HCT116 (cell line): ENCODE measurements around the gene DIP2C. TPM values are rescaled to one million over a fixed set of nuclear protein-coding genes. Genes with fewer than 3 reads are reported as not detected.

ENCODE experiments used
- ATAC-seq: fragments of 200-7000 bp; cut with Tn5 transposase; 2 replicates; pipeline ENCODE4 v1.9.1; 2020; ENCODE audit warnings: mild to moderate bottlenecking, moderate library complexity
- BruUV-seq: library from RNA; stranded (reverse); fragments of 400-500 nt; replicated peaks from 2 replicates; lab custom pipeline; 2021; lab: Mats Ljungman, UMichigan
- CTCF ChIA-PET: fragments of 300-600 bp; sonication (Branson Sonifier 250); formaldehyde crosslinking; loops from one replicate; lab custom pipeline; 2021; ENCODE audit warnings: antibody characterized with exemption; lab: Charles Lee
- POLR2A ChIA-PET: fragments of 300-600, 350-600 bp; sonication (Branson Sonifier 250); formaldehyde crosslinking; loops from one replicate; lab custom pipeline; 2021; ENCODE audit warnings: antibody characterized with exemption; lab: Charles Lee
- RAD21 ChIA-PET, 2 experiments: fragments of 300-600 bp; sonication (Branson Sonifier 250); formaldehyde crosslinking; loops; one replicate each; lab custom pipeline; 2023; ENCODE audit warnings: low total read pairs in 2 of 2; ENCODE audit not compliant: uncharacterized antibody in 2 of 2, unreplicated experiment in 2 of 2, low non-redundant PET in 1 of 2; lab: Charles Lee
- DNase-seq: peaks from one replicate; pipeline ENCODE4 v3.0.0-alpha.2; 2010; ENCODE audit warnings: low read depth, low spot score
- H2AFZ ChIP-seq: fragments of 200-600 bp; shearing (Covaris generic), sonication (generic); 2 replicates; pipeline ENCODE4 v1.6.1; 2017; ENCODE audit warnings: low read depth, mixed run types, mixed read lengths, antibody characterized with exemption, low read length; ENCODE audit not compliant: poor library complexity, severe bottlenecking
- H3K27ac ChIP-seq: 2 replicates; pipeline ENCODE4 v1.5.1; 2012; ENCODE audit warnings: low read depth, low read length
- H3K27me3 ChIP-seq: fragments of 200-600 bp; sonication (generic); 2 replicates; pipeline ENCODE4 v1.6.1; 2016; ENCODE audit warnings: mixed run types, low read length, mixed read lengths; ENCODE audit not compliant: insufficient read depth
- H3K36me3 ChIP-seq, 2 experiments: fragments of 200-500 bp in 1 of 2; fragments of 200-600 bp in 1 of 2; sonication (Bioruptor generic) in 1 of 2; sonication (generic) in 1 of 2; 2 replicates each; pipeline versions ENCODE4 v1.5.1 to v1.6.1; 2014 to 2016; ENCODE audit warnings: low read length in 2 of 2, inconsistent platforms in 1 of 2, mixed read lengths in 1 of 2, mixed run types in 1 of 2; ENCODE audit not compliant: insufficient read depth in 2 of 2, control insufficient read depth in 1 of 2
- H3K4me1 ChIP-seq, 2 experiments: fragments of 200-600 bp in 1 of 2; sonication (generic) in 1 of 2; 2 replicates each; pipeline versions ENCODE4 v1.5.1 to v1.6.1; 2012 to 2017; ENCODE audit warnings: low read length in 2 of 2, inconsistent platforms in 1 of 2, mild to moderate bottlenecking in 1 of 2, mixed read lengths in 1 of 2, mixed run types in 1 of 2, moderate library complexity in 1 of 2; ENCODE audit not compliant: insufficient read depth in 2 of 2, control insufficient read depth in 1 of 2
- H3K4me2 ChIP-seq: fragments of 200-600 bp; sonication (generic); 2 replicates; pipeline ENCODE4 v1.6.1; 2017; ENCODE audit warnings: mixed run types, low read length, mixed read lengths
- H3K4me3 ChIP-seq, 2 experiments: fragments of 200-600 bp in 1 of 2; sonication (generic) in 1 of 2; replicated peaks in 1 of 2; 2 replicates each; pipeline ENCODE4 v1.5.1; 2011 to 2016; ENCODE audit warnings: low read length in 2 of 2, control low read depth in 1 of 2, low read depth in 1 of 2, mild to moderate bottlenecking in 1 of 2, mixed read lengths in 1 of 2, mixed run types in 1 of 2
- H3K79me2 ChIP-seq: fragments of 200-600 bp; sonication (generic); 2 replicates; pipeline ENCODE4 v1.6.1; 2017; ENCODE audit warnings: mild to moderate bottlenecking, mixed run types, low read length, moderate library complexity, mixed read lengths; ENCODE audit not compliant: insufficient read depth
- H3K9ac ChIP-seq: fragments of 200-600 bp; sonication (generic); 2 replicates; pipeline ENCODE4 v1.6.1; 2016; ENCODE audit warnings: low read length, mixed read lengths
- H3K9me2 ChIP-seq: fragments of 200-600 bp; sonication (generic), shearing (Covaris generic); 2 replicates; pipeline ENCODE4 v1.6.1; 2017; ENCODE audit warnings: mixed run types, mild to moderate bottlenecking, moderate library complexity; ENCODE audit not compliant: insufficient read depth
- H3K9me3 ChIP-seq, 2 experiments: fragments of 200-500 bp in 1 of 2; fragments of 200-600 bp in 1 of 2; sonication (Bioruptor generic) in 1 of 2; sonication (generic) in 1 of 2; 2 replicates each; pipeline ENCODE4 v1.6.1; 2014 to 2017; ENCODE audit warnings: low read length in 2 of 2, mixed read lengths in 2 of 2, inconsistent platforms in 1 of 2, low read depth in 1 of 2, mild to moderate bottlenecking in 1 of 2, mixed run types in 1 of 2, moderate library complexity in 1 of 2; ENCODE audit not compliant: control insufficient read depth in 1 of 2, insufficient read depth in 1 of 2
- H4K20me1 ChIP-seq: fragments of 200-600 bp; sonication (generic), shearing (Covaris generic); 2 replicates; pipeline ENCODE4 v1.6.1; 2017; ENCODE audit warnings: mixed run types, mild to moderate bottlenecking, moderate library complexity; ENCODE audit not compliant: insufficient read depth
- CBX3 ChIP-seq: IDR thresholded peaks from 2 replicates; pipeline ENCODE4 v1.6.1; 2012; ENCODE audit warnings: low read depth
- CEBPB ChIP-seq: IDR thresholded peaks from 2 replicates; pipeline ENCODE4 v1.6.1; 2012; ENCODE audit warnings: low read depth
- CTCF ChIP-seq, 3 experiments: fragments of 200-600 bp in 1 of 3; sonication (generic) in 1 of 3; IDR thresholded peaks in 2 of 3; conservative IDR thresholded peaks in 1 of 3; 2 replicates each; pipeline ENCODE4 v1.5.1; 2012 to 2017; ENCODE audit warnings: low read depth in 2 of 3, low read length in 2 of 3, antibody characterized with exemption in 1 of 3, borderline replicate concordance in 1 of 3, control low read depth in 1 of 3, mild to moderate bottlenecking in 1 of 3, mixed read lengths in 1 of 3, mixed run types in 1 of 3, moderate library complexity in 1 of 3; ENCODE audit not compliant: insufficient read depth in 1 of 3
- EGR1 ChIP-seq: IDR thresholded peaks from 2 replicates; pipeline ENCODE4 v1.6.1; 2012; ENCODE audit warnings: low read depth
- ELF1 ChIP-seq: IDR thresholded peaks from 2 replicates; pipeline ENCODE4 v1.6.1; 2012; ENCODE audit warnings: low read depth, borderline replicate concordance
- EZH2 ChIP-seq: fragments of 200-600 bp; sonication (generic); IDR thresholded peaks from 2 replicates; pipeline ENCODE4 v1.6.1; 2017; ENCODE audit warnings: antibody characterized with exemption, mixed run types
- FOSL1 ChIP-seq: IDR thresholded peaks from 2 replicates; pipeline ENCODE4 v1.6.1; 2012; ENCODE audit warnings: low read depth
- JUND ChIP-seq: IDR thresholded peaks from 2 replicates; pipeline ENCODE4 v1.6.1; 2012
- POLR2A ChIP-seq: IDR thresholded peaks from 2 replicates; pipeline ENCODE4 v1.7.0; 2011; ENCODE audit warnings: borderline replicate concordance; ENCODE audit not compliant: insufficient read depth, insufficient read length; ENCODE audit errors: extremely low read depth
- POLR2AphosphoS5 ChIP-seq: IDR thresholded peaks from 2 replicates; pipeline ENCODE4 v1.6.1; 2011; ENCODE audit warnings: mild to moderate bottlenecking, low read depth, low read length, moderate library complexity
- RAD21 ChIP-seq: IDR thresholded peaks from 2 replicates; pipeline ENCODE4 v1.6.1; 2012; ENCODE audit warnings: low read depth, mild to moderate bottlenecking
- SP1 ChIP-seq: IDR thresholded peaks from 2 replicates; pipeline ENCODE4 v1.6.1; 2012; ENCODE audit warnings: low read depth
- SRF ChIP-seq: IDR thresholded peaks from 2 replicates; pipeline ENCODE4 v1.6.1; 2012; ENCODE audit warnings: low read depth
- YY1 ChIP-seq: IDR thresholded peaks from 2 replicates; pipeline ENCODE4 v1.6.1; 2011; ENCODE audit warnings: low read length, low read depth, moderate library complexity, mild to moderate bottlenecking; ENCODE audit not compliant: insufficient replicate concordance; ENCODE audit errors: extremely low read depth
- ZBTB33 ChIP-seq: IDR thresholded peaks from 2 replicates; pipeline ENCODE4 v1.6.1; 2011; ENCODE audit warnings: mild to moderate bottlenecking, low read length, moderate library complexity; ENCODE audit not compliant: insufficient replicate concordance; ENCODE audit errors: extremely low read depth
- ZFX ChIP-seq: fragments of 450-650 bp; IDR thresholded peaks from 2 replicates; pipeline ENCODE4 v1.6.1; 2017
- intact Hi-C: fragments of 100-400 bp; cut with micrococcal nuclease; formaldehyde crosslinking; loops from 2 replicates; pipeline ENCODE4 v1.10.0; 2022
- total RNA-seq: library from RNA; stranded (reverse); gene quantifications from one replicate; pipeline ENCODE4 v1.2.1, GENCODE V29; 2021; ENCODE audit not compliant: unreplicated experiment
- TF ChIP-seq, protein P1 (sequence below): IDR thresholded peaks from 2 replicates; pipeline ENCODE4 v1.6.1; 2012

The DIP2C gene
- total RNA-seq, 1 experiment from 2014 or later = 15.4 TPM

DNA sequence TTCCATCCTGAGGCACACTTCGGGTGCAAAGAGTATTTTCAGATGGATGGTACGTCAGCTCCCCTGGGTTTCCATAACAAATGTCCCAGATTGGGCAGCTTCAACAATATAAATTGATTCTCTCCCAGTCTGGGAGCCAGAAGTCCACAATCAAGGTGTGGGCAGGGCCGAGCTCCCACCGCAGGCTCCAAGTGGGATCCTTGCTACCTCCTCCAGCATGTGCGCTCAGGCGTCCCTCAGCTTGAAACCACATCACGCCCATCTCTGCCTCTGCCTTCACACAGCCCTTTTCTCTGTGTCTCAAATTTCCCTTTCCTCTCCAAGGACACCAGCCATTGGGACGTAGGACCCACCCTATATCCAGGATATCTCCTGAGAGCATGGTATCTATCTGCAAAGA is 153.5 kb downstream of the DIP2C start:
- no peak overlapping the region for H3K4me2 ChIP-seq
- ChIA-PET POLR2A (no interaction called here), RAD21 (no interaction called here), CTCF (no interaction called here)
- ATAC-seq (no peak), DNase-seq (no peak)
- intact Hi-C loops = no loop called here
- H3K9me3 ChIP-seq = no peaks in the 10 kb centered on the region
- no peak overlapping the region for H3K27ac ChIP-seq
- no peaks in the 10 kb centered on the region for H3K27me3 ChIP-seq
- TF ChIP-seq CBX3 (no peak), SRF (no peak), CEBPB (no peak), EGR1 (no peak), FOSL1 (no peak), RAD21 (no peak)
- H3K4me1 ChIP-seq = no peaks in the 10 kb centered on the region
- no peak overlapping the region for H2AFZ ChIP-seq
- no peaks in the 10 kb centered on the region for H3K79me2 ChIP-seq
- H3K9ac ChIP-seq = no peak overlapping the region
- no peaks in the 10 kb centered on the region for H4K20me1 ChIP-seq
- H3K36me3 ChIP-seq = no peaks in the 10 kb centered on the region
- BruUV-seq = no TSS peak
- no peaks in the 10 kb centered on the region for H3K9me2 ChIP-seq
- H3K4me3 ChIP-seq = no peak overlapping the region

GRCh38 chr10:535051-535450 is 154.4 kb downstream of the DIP2C start:
- no peak overlapping the region for H2AFZ ChIP-seq
- intact Hi-C loops = no loop called here
- BruUV-seq = no TSS peak
- H3K36me3 ChIP-seq = no peaks in the 10 kb centered on the region
- no peaks in the 10 kb centered on the region for H4K20me1 ChIP-seq
- H3K9me2 ChIP-seq = no peaks in the 10 kb centered on the region
- DNase-seq (no peak), ATAC-seq (no peak)
- H3K9me3 ChIP-seq = no peaks in the 10 kb centered on the region
- no peaks in the 10 kb centered on the region for H3K27me3 ChIP-seq
- no peaks in the 10 kb centered on the region for H3K4me1 ChIP-seq
- no peak overlapping the region for H3K4me3 ChIP-seq
- no peaks in the 10 kb centered on the region for H3K79me2 ChIP-seq
- H3K9ac ChIP-seq = no peak overlapping the region
- ChIA-PET CTCF (no interaction called here), POLR2A (no interaction called here), RAD21 (no interaction called here)
- no peak overlapping the region for H3K27ac ChIP-seq
- no peak overlapping the region for H3K4me2 ChIP-seq
- TF ChIP-seq SP1 = no peak
- no peak for TF ChIP-seq ZFX
- TF ChIP-seq YY1 = no peak
- no peak for TF ChIP-seq ZBTB33
- TF ChIP-seq JUND = no peak
- no peak for TF ChIP-seq POLR2A
- no peak for TF ChIP-seq EGR1
- TF ChIP-seq, protein P1, sequence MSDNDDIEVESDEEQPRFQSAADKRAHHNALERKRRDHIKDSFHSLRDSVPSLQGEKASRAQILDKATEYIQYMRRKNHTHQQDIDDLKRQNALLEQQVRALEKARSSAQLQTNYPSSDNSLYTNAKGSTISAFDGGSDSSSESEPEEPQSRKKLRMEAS = no peak
- no peak for TF ChIP-seq EZH2
- TF ChIP-seq POLR2AphosphoS5 = no peak
- no peak for TF ChIP-seq CTCF (IDR thresholded peaks at IDR 0.05 in 2 of 3, conservative IDR thresholded peaks at IDR 0.05 in 1 of 3; ENCODE audit: borderline replicate concordance in 1 of 3, insufficient read depth in 1 of 3, low read depth in 2 of 3, low read length in 2 of 3)
- TF ChIP-seq ELF1 = no peak
- no peak for TF ChIP-seq RAD21
- TF ChIP-seq, all 23 proteins: peak for 0
